ENCODE results near the gene TMTC3. TPM values are rescaled to one million over a fixed set of nuclear protein-coding genes. Genes with fewer than 3 reads are reported as not detected.

TMTC3 gene
- 27.4 TPM for polyA plus RNA-seq (2013, experiment 1 of 2)
- polyA plus RNA-seq (2013, experiment 2 of 2), result 26.9 TPM

DNA sequence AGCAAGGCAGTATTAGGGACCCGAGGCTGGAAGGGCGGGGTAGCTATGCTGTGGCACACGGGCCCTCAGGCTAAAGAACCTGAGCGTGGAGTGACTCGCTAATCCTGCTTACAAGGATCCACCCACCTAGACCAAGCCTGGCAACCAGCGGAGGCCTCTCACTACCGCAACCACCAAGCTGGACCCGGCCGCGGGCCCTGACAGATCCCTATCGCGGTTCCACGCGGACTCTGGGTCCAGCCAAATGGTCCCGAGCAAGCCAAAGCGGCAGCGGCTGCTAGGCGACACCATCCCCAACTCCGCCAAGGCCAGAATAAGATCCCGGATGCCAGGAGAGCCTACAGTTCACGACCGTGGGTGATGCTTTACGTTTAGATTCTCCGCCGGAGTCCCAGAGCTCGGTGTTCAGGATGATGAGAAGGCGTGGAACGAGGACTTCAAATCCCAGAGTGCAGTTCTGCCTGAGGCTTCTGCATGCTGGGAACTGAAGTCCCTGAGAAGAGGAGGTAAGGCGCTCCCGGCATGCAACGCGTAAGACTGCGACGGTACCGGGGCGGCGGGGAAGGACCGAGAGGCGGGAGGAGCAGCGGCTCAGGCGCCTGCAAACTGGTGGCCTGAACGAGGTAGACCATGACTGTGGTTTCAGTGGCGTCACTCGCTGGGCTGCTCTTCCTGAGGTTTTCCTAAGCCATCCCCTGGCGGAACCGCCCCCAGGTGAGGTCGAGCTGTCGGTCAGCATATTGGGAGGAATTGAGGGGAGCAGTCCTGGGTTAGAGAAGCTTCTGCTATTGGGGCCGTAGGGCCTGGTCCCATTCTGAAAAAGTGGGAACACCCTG, at the start of gene TMTC3, which contains the start of gene CEP290:
TSS of gene TMTC3 (plus strand) at position 534 of the 836 bp plus-strand sequence. CDS start 6,009 bp downstream, outside the sequence.
TSS of gene CEP290 (minus strand) at position 315 of the 836 bp plus-strand sequence. CDS start 781 bp downstream, outside the sequence.
- H3K79me2 ChIP-seq (ENCODE audit: control insufficient read depth, insufficient read depth, low read length), result peaks cover 8% of the 10 kb centered on the region
- DNase-seq, result peak; percentile 100
- H3K4me2 ChIP-seq (ENCODE audit: low read length), result peak within 1 kb of the TSS; percentile 85
- no peak within 1 kb of the TSS for H2BK120ac ChIP-seq (ENCODE audit: low read depth, low read length)
- no peaks in the 10 kb centered on the region for H3K27me3 ChIP-seq (ENCODE audit: insufficient read depth, low read length, poor library complexity)
- H3K23ac ChIP-seq (ENCODE audit: low read length), result no peak within 1 kb of the TSS
- peaks cover 1% of the 10 kb centered on the region for H3K4me1 ChIP-seq (ENCODE audit: control insufficient read depth, low read depth, low read length)
- peak within 1 kb of the TSS; percentile 97 for H3K9ac ChIP-seq (ENCODE audit: low read length)
- H4K5ac ChIP-seq (ENCODE audit: low read length), result no peak within 1 kb of the TSS
- H3K4ac ChIP-seq (ENCODE audit: low read depth, low read length), result no peak within 1 kb of the TSS
- WGBS (ENCODE audit: extremely low coverage, insufficient coverage, low lambda C conversion rate), result no CpG with 5 or more reads among the region's 49 CpGs
- peak within 1 kb of the TSS; percentile 71 for H3K18ac ChIP-seq (ENCODE audit: low read length)
- no peak within 1 kb of the TSS for H4K8ac ChIP-seq (ENCODE audit: low read depth, low read length)
- H3K56ac ChIP-seq (ENCODE audit: low read length), result peak within 1 kb of the TSS; percentile 96
- peak within 1 kb of the TSS; percentile 76 for H2BK5ac ChIP-seq (ENCODE audit: low read length)
- no peak within 1 kb of the TSS for H2AK5ac ChIP-seq (ENCODE audit: low read length)
- H3K36me3 ChIP-seq (ENCODE audit: control insufficient read depth, insufficient read depth, low read length), result no peaks in the 10 kb centered on the region
- no peaks in the 10 kb centered on the region for H3K79me1 ChIP-seq (ENCODE audit: low read length)
- H2BK15ac ChIP-seq (replicated peaks; ENCODE audit: low read depth), result no peak within 1 kb of the TSS
- H3K27ac ChIP-seq (ENCODE audit: low read depth, low read length), result peak within 1 kb of the TSS; percentile 81
- peak within 1 kb of the TSS; percentile 97 for H3K4me3 ChIP-seq (ENCODE audit: low read length)

DNA sequence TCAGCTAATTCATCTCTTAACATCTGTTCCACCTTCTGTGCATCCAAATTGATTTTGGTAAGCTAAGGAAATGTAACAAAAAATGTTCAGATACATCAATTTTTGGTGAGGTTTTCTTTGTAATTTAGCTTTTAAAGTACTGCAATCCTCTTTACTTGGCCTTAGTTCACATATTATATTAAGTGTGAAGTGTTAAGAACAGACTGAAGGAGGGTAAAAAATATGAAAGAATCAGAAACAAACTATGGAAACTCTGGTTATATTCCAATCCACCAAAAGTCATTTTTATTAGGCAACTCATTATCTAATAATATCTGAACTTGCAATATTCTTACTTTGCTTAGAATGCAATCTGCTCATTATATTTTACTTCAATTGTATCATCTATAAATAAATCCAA, 49.3 kb upstream of the TMTC3 start:
- Histone ChIP-seq H2BK120ac (ENCODE audit: low read depth, low read length) (no peak overlapping the region), H3K56ac (ENCODE audit: low read length) (no peak overlapping the region), H2BK15ac (replicated peaks; ENCODE audit: low read depth) (no peak overlapping the region), H3K36me3 (ENCODE audit: control insufficient read depth, insufficient read depth, low read length) (no peaks in the 10 kb centered on the region), H3K4me2 (ENCODE audit: low read length) (no peak overlapping the region), H3K23ac (ENCODE audit: low read length) (no peak overlapping the region), H3K79me1 (ENCODE audit: low read length) (no peaks in the 10 kb centered on the region), H3K9ac (ENCODE audit: low read length) (no peak overlapping the region), H3K18ac (ENCODE audit: low read length) (no peak overlapping the region), H3K4ac (ENCODE audit: low read depth, low read length) (no peak overlapping the region), H4K5ac (ENCODE audit: low read length) (no peak overlapping the region), H3K4me1 (ENCODE audit: control insufficient read depth, low read depth, low read length) (no peaks in the 10 kb centered on the region), H3K27me3 (ENCODE audit: insufficient read depth, low read length, poor library complexity) (no peaks in the 10 kb centered on the region), H4K8ac (ENCODE audit: low read depth, low read length) (no peak overlapping the region), H3K4me3 (ENCODE audit: low read length) (no peak overlapping the region), H3K27ac (ENCODE audit: low read depth, low read length) (no peak overlapping the region), H2AK5ac (ENCODE audit: low read length) (no peak overlapping the region), H2BK5ac (ENCODE audit: low read length) (no peak overlapping the region), H3K79me2 (ENCODE audit: control insufficient read depth, insufficient read depth, low read length) (no peaks in the 10 kb centered on the region)
- DNase-seq, result no peak

DNA sequence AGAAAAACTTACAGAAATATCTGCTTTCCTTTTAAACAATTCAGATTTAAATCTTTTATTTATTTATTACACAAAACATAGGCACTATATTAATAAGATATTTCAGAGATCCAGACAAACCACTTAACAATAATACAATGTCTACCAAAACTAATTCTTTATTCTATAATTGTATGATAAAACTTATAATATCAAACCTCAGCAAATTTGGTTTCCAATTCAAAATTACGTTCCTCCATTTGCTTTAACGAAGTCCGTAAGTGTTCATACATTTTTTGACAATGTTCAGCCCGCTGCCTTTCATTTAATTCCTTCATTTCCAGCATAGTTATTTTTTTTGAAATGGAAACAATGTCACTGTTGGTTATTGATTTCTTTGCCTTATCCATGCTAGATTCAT, 48.5 kb upstream of the TMTC3 start:
- Histone ChIP-seq H3K4ac (ENCODE audit: low read depth, low read length) (no peak overlapping the region), H3K79me2 (ENCODE audit: control insufficient read depth, insufficient read depth, low read length) (no peaks in the 10 kb centered on the region), H3K9ac (ENCODE audit: low read length) (no peak overlapping the region), H2BK15ac (replicated peaks; ENCODE audit: low read depth) (no peak overlapping the region), H2AK5ac (ENCODE audit: low read length) (no peak overlapping the region), H2BK5ac (ENCODE audit: low read length) (no peak overlapping the region), H3K23ac (ENCODE audit: low read length) (no peak overlapping the region), H4K8ac (ENCODE audit: low read depth, low read length) (no peak overlapping the region), H3K4me1 (ENCODE audit: control insufficient read depth, low read depth, low read length) (no peaks in the 10 kb centered on the region), H3K27ac (ENCODE audit: low read depth, low read length) (no peak overlapping the region), H3K4me2 (ENCODE audit: low read length) (no peak overlapping the region), H2BK120ac (ENCODE audit: low read depth, low read length) (no peak overlapping the region), H3K56ac (ENCODE audit: low read length) (no peak overlapping the region), H3K27me3 (ENCODE audit: insufficient read depth, low read length, poor library complexity) (no peaks in the 10 kb centered on the region), H3K18ac (ENCODE audit: low read length) (no peak overlapping the region), H3K4me3 (ENCODE audit: low read length) (no peak overlapping the region), H3K79me1 (ENCODE audit: low read length) (no peaks in the 10 kb centered on the region), H3K36me3 (ENCODE audit: control insufficient read depth, insufficient read depth, low read length) (no peaks in the 10 kb centered on the region), H4K5ac (ENCODE audit: low read length) (no peak overlapping the region)
- 100% methylated on average over 1 of the region's 4 CpGs for WGBS (ENCODE audit: extremely low coverage, insufficient coverage, low lambda C conversion rate)
- no peak for DNase-seq

DNA sequence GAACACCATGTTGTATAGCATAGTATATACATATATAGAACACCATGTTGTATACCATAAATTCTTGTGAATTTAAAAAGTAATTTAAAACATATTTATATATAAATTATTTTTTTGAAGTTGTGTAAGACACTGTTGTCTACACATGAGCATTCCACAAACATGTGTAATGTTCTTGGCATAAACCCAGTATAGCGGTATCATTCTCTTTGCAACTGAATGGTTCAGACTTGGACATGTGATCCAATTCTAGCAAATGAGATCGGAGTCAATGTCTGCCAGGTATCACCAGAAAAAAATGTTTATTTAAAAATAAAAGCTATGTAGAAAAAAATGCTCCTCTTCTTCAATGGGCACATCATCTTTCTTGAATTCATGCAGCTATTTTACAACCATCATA, 34.1 kb upstream of the TMTC3 start:
- no peak for DNase-seq

DNA sequence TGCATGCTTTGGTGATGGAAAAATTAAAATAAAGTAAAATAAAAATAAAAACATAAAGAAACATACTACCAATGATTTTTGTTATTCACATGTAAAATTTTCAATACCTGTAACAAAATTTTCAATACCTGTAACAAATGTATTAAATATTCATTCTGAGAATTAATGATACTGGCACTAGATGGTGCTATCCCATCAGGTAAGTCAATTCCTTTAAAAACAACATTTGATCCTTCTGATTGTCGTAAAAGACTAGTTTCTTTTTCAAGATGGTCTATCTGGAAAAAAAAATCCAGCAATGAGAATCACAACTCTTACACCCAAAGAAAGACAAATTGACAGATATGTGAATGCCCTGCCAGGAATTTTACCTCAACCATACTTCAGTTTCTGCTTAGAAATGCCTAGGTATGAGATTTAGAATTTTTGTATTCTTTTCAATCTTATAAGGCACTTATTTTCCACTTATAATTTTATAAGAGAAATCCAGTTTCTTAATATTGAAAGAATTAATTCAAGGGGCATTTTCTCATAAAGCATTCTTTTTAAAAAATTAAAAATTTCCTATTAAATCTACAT, 30.9 kb upstream of the TMTC3 start:
- no peak overlapping the region for H4K8ac ChIP-seq (ENCODE audit: low read depth, low read length)
- no peaks in the 10 kb centered on the region for H3K79me1 ChIP-seq (ENCODE audit: low read length)
- no peaks in the 10 kb centered on the region for H3K27me3 ChIP-seq (ENCODE audit: insufficient read depth, low read length, poor library complexity)
- DNase-seq, result peak; percentile 41
- no peak overlapping the region for H3K56ac ChIP-seq (ENCODE audit: low read length)
- H3K4me3 ChIP-seq (ENCODE audit: low read length), result no peak overlapping the region
- no peak overlapping the region for H2AK5ac ChIP-seq (ENCODE audit: low read length)
- H3K79me2 ChIP-seq (ENCODE audit: control insufficient read depth, insufficient read depth, low read length), result no peaks in the 10 kb centered on the region
- no peak overlapping the region for H3K9ac ChIP-seq (ENCODE audit: low read length)
- H3K4me1 ChIP-seq (ENCODE audit: control insufficient read depth, low read depth, low read length), result no peaks in the 10 kb centered on the region
- no peak overlapping the region for H3K27ac ChIP-seq (ENCODE audit: low read depth, low read length)
- H2BK5ac ChIP-seq (ENCODE audit: low read length), result no peak overlapping the region
- no peak overlapping the region for H2BK15ac ChIP-seq (replicated peaks; ENCODE audit: low read depth)
- no peak overlapping the region for H3K4me2 ChIP-seq (ENCODE audit: low read length)
- no peak overlapping the region for H3K18ac ChIP-seq (ENCODE audit: low read length)
- no peak overlapping the region for H3K23ac ChIP-seq (ENCODE audit: low read length)
- H3K36me3 ChIP-seq (ENCODE audit: control insufficient read depth, insufficient read depth, low read length), result no peaks in the 10 kb centered on the region
- H2BK120ac ChIP-seq (ENCODE audit: low read depth, low read length), result no peak overlapping the region
- no peak overlapping the region for H4K5ac ChIP-seq (ENCODE audit: low read length)
- WGBS (ENCODE audit: extremely low coverage, insufficient coverage, low lambda C conversion rate), result no CpG with 5 or more reads among the region's 1 CpG
- H3K4ac ChIP-seq (ENCODE audit: low read depth, low read length), result no peak overlapping the region

More for the DNA sequence above, 34.1 kb upstream of the TMTC3 start:
- Histone ChIP-seq H3K56ac (ENCODE audit: low read length) (no peak overlapping the region), H3K27ac (ENCODE audit: low read depth, low read length) (no peak overlapping the region), H2BK5ac (ENCODE audit: low read length) (no peak overlapping the region), H3K23ac (ENCODE audit: low read length) (no peak overlapping the region), H3K18ac (ENCODE audit: low read length) (no peak overlapping the region), H2AK5ac (ENCODE audit: low read length) (no peak overlapping the region), H3K4ac (ENCODE audit: low read depth, low read length) (no peak overlapping the region), H4K8ac (ENCODE audit: low read depth, low read length) (no peak overlapping the region), H3K4me3 (ENCODE audit: low read length) (no peak overlapping the region), H3K4me2 (ENCODE audit: low read length) (no peak overlapping the region), H3K36me3 (ENCODE audit: control insufficient read depth, insufficient read depth, low read length) (no peaks in the 10 kb centered on the region), H3K27me3 (ENCODE audit: insufficient read depth, low read length, poor library complexity) (no peaks in the 10 kb centered on the region), H3K4me1 (ENCODE audit: control insufficient read depth, low read depth, low read length) (no peaks in the 10 kb centered on the region), H4K5ac (ENCODE audit: low read length) (no peak overlapping the region), H2BK15ac (replicated peaks; ENCODE audit: low read depth) (no peak overlapping the region), H3K79me2 (ENCODE audit: control insufficient read depth, insufficient read depth, low read length) (no peaks in the 10 kb centered on the region), H2BK120ac (ENCODE audit: low read depth, low read length) (no peak overlapping the region), H3K9ac (ENCODE audit: low read length) (no peak overlapping the region), H3K79me1 (ENCODE audit: low read length) (no peaks in the 10 kb centered on the region)
- WGBS (ENCODE audit: extremely low coverage, insufficient coverage, low lambda C conversion rate), result no CpG with 5 or more reads among the region's 2 CpGs

Measured in mesendoderm (in vitro differentiated cells).